22Rv1 (cell line): Measurements from ENCODE around the gene ASIC4.

Experiments
- CTCF ChIP-seq: fragments of 450-650 bp; IDR thresholded peaks from 2 replicates; pipeline ENCODE4 v1.5.1; 2017; ENCODE audit warnings: mild to moderate bottlenecking
- ZFX ChIP-seq: fragments of 450-650 bp; IDR thresholded peaks from 2 replicates; pipeline ENCODE4 v1.6.1; 2017; ENCODE audit warnings: antibody characterized with exemption, borderline replicate concordance

- TF ChIP-seq CTCF (no peak), ZFX (no peak)
Measured at GRCh38 chr2:219525533-219526232, 11.4 kb downstream of the ASIC4 start.
